Central memory CD4-positive, alpha-beta T cell (primary cell): ENCODE data around the gene TM9SF1.

ENCODE experiments used
- DNase-seq: peaks from one replicate; pipeline ENCODE4 v3.0.0; 2022

Gene TM9SF1

DNA sequence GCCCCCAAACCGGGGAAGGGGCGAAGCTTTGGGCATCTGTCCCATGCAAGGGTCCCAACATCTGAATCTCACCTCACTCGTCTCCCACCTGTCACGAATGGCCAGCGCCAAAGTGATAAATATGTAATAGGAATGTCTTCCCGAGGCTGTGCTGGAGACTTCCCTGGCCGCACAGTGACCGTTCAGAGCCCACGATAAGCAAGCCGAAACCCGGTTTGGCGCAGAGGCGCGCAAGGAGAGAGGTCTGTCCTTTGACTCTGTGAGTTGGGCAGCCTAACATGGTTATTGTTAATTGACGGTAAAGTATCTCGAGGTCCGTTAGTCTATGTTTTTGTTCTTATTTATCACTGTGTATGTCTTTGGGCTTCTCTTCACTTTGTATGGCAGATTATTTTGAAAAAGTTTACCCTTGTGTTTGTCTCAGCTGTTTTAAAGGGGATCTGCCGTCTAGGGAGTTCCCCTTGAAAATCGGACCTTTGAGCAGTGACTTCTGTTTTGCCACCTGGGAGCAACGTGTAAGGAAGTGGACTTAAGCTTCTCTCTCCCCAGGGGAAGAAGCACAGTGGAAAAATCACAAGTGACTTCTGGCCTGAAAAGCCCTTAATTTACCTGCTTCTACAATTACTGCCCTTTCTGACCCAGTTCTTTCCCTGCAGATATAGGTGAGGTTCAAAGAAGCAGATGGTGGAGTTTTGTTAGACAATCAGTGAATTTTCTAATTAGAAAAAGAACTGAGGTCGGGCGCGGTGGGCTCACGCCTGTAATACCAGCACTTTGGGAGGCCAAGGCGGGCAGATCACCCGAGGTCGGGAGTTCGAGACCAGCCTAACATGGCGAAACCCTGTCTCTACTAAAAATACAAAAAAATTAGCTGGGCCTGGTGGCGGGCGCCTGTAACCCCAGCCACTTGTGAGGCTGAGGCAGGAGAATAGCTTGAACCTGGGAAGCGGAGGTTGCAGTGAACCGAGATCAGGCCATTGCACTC lies 1.1 kb upstream of the TM9SF1 start:
- no peak for DNase-seq

DNA sequence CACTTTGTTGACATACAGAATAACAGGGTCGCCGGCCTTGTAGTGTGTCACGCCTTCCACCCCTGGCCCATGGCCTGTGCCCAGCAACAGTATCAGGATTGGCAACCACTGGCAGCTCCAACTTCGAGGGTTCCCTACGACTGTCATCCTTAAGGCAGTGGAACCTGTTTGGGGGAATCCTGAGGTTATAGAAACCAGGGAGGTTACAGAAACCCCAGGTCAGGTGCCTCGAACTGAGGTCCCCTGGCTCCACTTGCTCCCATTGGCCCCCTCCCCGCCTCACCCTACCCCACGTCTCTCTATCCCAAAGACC lies 412 bp downstream of the TM9SF1 start:
- no peak for DNase-seq

DNA sequence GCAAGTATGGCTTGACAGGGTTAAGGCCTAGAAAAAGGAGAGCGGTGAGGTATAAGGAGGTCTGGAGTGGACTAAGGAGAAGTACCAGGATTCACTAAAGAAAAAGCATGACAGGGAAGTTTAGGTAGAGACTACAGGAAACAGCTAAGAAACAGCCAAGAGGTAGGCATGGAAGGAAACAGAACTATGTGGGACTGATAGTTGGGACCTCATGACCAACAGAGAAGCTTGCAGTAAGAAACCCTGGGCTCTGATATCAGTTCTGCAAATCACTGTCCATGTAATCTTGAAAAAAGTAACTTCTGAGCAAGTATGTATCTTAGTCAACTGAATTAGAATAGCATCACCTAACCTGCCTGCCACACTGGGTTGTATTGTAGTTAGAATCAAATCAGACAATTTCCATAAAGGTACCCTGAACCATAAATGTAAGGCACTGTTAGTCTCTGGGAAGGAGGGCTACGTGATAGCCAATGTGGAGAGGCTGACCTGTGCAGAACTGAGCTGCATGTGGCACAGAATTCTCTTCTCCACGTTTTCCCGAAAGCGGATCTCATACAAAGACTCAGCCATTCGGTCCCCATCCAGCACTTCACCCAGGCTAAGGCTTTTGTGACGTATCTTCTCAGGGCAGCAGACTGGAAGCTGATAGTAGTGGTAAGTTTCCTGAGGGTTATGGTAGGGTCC lies 912 bp downstream of the TM9SF1 start:
- DNase-seq: no peak

- DNase-seq: no peak
Observed at GRCh38 chr14:24192933-24193332, 2.3 kb downstream of the TM9SF1 start.

DNA sequence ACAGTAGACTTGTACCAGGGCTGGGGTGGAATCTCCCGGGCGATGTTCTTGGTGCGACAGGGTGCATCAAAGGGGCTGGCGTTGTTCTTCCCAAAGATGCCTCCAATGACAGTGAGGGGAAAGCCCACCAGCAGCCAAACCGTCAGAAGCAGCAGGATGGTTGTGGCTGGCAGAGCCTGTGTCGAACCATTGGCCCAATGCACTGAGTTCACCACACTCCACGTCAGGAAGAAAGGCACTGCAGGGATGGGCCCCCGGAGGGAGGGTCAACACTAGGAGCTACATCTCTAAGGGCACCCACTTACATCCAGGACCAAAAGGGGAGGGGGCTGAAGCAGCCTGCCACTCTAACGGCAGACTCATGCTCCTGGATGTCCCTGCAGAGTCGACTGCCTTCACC lies 4.8 kb downstream of the TM9SF1 start:
- DNase-seq: no peak

DNA sequence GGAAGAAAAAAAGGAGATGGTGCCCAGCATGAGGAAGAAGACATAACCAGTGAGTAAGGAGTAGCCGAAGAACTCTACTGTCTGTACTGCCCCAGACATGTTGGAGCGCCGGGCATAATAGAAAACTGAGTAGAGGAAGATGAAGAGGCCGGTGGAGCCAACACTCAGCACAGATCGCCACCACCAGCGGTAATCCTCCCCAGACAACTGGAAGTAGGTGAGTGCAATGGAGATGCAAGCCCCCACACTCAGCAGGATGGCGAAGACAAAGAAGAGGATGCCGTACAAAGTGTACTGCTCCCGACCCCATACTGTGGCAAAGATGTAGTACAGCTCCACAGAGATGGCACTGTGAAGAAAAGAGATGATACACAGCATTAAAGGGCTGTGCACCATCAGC lies 5.8 kb downstream of the TM9SF1 start:
- DNase-seq: no peak

DNA sequence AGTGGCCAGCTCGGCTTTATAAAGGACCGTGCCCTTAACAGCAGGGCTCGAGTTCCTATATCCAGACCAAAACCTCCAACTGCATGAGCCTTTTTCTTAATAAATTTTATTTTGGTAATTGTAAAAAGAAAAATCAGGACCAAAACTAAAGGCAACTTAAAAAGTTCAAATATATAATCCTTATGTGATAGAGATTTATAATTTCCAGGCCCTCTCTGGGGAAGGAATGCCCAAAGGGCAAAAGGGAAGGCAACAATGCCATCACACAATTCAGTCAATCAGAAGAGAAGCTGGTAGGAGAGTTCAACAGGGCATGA lies 6.2 kb downstream of the TM9SF1 start:
- no peak for DNase-seq

- peak; percentile 94 for DNase-seq
Observed at GRCh38 chr14:24188251-24189058, 6.8 kb downstream of the TM9SF1 start, which contains the start of gene IPO4. IPO4 (minus strand) TSS chr14:24188816; CDS start chr14:24188787, 29 bp downstream.

GRCh38 chr14:24187539-24187915 lies 7.7 kb downstream of the TM9SF1 start:
- no peak for DNase-seq

DNA sequence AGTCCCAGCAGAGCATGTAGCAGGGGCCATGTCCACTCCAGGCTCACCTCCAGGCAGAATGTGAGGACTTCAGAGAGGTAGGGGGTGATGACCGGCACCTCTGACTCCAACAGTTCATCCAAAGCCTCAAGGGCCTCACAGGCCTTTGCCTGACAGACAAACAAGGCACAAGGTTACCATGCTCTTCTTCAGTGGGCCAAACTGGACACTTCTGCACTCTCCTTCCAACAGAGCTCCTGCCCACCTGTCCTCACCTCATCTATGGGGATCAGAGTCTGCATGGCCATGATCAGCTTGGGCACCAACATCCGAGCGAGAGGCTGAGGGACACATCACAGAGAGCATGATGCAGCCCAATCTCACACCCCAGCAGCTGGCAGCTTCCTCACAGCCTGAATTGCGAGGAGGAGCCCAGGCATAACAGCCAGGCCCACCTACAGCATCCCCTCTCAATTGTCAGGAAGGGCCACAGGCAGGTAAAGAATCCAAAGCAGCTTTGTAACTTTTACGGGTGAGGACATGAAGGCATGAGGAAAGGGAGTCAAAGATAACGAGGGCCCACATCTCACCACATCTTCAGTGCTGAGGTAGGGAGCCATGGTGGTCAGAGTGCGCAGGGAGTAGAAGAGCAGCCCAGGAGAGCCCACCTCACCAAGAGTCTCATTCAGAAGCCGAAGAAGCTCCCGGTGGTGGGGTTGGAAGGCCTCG lies 8.3 kb downstream of the TM9SF1 start:
- DNase-seq: no peak

GRCh38 chr14:24185741-24186140 lies 9.5 kb downstream of the TM9SF1 start:
- DNase-seq: no peak

- DNase-seq: no peak
Observed at GRCh38 chr14:24185026-24185425, 10.2 kb downstream of the TM9SF1 start.

- DNase-seq: no peak
Observed at GRCh38 chr14:24184104-24184970, 10.9 kb downstream of the TM9SF1 start.

DNA sequence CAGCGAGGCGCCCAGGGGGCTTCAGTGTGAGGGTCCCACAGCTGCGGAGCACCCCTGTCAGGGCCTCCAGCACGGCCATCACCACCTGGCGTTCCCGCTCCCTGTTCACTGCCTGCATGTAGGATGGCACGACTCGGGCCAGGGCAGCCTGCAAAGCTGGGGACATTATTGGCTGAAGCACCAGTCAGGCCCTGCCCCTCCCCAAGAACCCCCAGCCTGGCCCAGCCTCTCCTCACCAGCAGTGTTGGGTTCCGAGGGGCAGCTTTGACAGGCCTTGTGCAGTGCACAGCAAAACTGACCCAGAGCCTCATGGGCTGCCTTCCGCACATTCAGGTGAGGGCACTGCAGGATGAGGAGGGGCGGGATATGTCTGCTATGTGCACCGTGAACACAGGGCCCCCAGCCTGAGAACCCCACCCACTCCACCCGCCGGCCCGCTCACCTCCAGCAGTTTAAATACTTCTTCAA lies 12.2 kb downstream of the TM9SF1 start:
- no peak for DNase-seq

- DNase-seq: no peak
Observed at GRCh38 chr14:24182110-24182882, 12.9 kb downstream of the TM9SF1 start.

DNA sequence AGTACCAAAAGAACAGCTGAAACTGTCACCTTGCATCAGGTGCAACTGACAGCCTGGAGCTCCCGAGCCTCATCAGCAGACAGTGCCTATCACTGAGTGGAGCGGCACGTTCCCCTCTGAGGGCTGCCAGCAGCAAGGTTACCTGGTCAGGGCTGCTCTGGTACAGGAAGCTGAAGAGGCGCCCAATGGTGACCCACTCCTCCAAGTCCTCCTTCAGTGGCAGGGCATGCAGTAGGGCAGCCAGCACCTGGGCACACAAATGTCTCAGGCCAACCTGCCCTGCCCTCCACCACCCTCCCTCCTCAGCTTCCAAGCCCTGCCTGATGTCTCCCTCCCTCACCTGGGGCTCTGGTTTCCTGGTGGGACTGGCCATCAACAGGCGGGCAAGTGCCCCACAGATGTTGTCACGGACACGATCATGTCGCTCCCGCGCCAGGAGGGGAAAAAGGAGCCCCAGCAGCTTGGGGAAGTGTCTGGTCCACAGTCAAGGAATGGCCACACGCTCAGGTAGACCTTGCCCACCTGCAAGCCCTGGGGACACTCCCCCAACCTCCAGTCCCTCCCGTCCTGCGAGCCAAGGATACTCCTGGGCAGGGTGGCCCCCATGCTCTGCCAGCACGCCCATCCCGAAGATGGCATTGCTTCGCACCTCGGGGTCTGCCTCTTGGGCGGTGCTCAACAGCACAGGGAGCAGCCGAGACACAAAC lies 13.7 kb downstream of the TM9SF1 start:
- no peak for DNase-seq

- DNase-seq: no peak
Observed at GRCh38 chr14:24179961-24180796, 15.1 kb downstream of the TM9SF1 start.

GRCh38 chr14:24179294-24179960 lies 15.8 kb downstream of the TM9SF1 start:
- no peak for DNase-seq
